ENCODE measurements around the gene NOSIP. TPM values are rescaled to one million over a fixed set of nuclear protein-coding genes. Genes with fewer than 3 reads are reported as not detected.

The NOSIP gene
- total RNA-seq, 6 donors from 2014 or later, result 30.3 to 72.3 (median 57.9) TPM

DNA sequence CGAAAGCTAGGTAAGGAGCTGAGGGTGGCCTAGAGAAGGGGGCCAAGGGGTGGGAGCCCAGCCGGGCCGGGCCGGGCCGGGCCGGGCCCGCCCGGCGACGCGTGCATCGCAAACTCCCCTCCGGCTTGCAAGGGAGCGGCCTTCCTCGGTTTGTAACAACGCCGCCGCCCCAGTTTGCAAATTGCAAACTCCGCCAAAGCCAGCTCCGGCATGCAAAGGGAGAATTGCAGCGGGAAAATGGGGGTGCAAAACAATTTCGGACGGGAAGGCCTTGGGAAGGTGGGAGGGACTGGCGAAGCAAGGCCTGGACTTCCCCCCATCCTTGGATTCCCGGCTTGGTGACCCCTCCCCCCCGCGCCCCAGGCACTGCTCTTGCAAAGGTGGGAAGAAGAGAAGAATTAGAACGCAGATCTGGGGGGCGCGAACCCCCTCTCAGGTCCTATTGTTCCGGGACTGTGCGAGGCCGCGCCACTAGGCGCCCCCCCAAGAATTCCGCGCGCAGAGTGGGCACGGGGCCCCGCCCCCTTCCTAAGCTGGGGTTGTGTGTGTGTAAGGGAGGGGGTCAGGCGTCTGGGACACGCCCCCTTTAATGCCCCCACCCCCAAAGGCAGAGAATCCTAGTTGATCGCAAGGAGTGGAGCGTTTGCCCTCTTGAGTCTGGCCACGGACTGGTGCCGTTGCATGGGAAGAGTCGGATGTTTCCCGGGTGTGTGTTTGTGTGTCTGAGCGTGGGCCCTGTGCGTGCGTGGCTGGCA, 11.6 kb upstream of the NOSIP start:
- Histone ChIP-seq H3K4me3 (peak overlapping the region; percentile 80 to 99 (median 90)), H3K4me1 (peaks cover 16 to 32% (median 26%) of the 10 kb centered on the region in 4 donors), H3K36me3 (peaks cover 14 to 32% (median 31%) of the 10 kb centered on the region in 4 donors), H3K27ac (peak overlapping the region; percentile 91 to 96 (median 93)), H3K27me3 (no peaks in the 10 kb centered on the region), H3K9me3 (no peaks in the 10 kb centered on the region)
- TF ChIP-seq POLR2A (IDR thresholded peaks at IDR 0.05) (no peak), EP300 (IDR thresholded peaks at IDR 0.05) (no peak), CTCF (IDR thresholded peaks at IDR 0.05) (no peak), POLR2AphosphoS5 (IDR thresholded peaks at IDR 0.05) (no peak)
- WGBS, 2 donors, result 1 to 4% methylated on average over 16 to 38 of the region's 51 CpGs
- ATAC-seq (ENCODE audit: low FRiP score in 2 of 2) (no peak), DNase-seq (peak; percentile 38 to 89)

- DNase-seq (peak; percentile 50 to 93), ATAC-seq (ENCODE audit: low FRiP score in 2 of 2) (peak; percentile 79 to 85)
- Histone ChIP-seq H3K36me3 (peaks cover 13 to 25% (median 23%) of the 10 kb centered on the region in 4 donors), H3K4me3 (peak within 1 kb of the TSS; percentile 80 to 99 (median 90)), H3K4me1 (peaks cover 16 to 32% (median 26%) of the 10 kb centered on the region in 4 donors), H3K9me3 (no peaks in the 10 kb centered on the region), H3K27me3 (no peaks in the 10 kb centered on the region), H3K27ac (peak within 1 kb of the TSS; percentile 91 to 96 (median 93))
- TF ChIP-seq POLR2AphosphoS5 (IDR thresholded peaks at IDR 0.05) (peak in 1 of 2 donors; percentile 13), POLR2A (IDR thresholded peaks at IDR 0.05) (no peak), CTCF (IDR thresholded peaks at IDR 0.05) (no peak), EP300 (IDR thresholded peaks at IDR 0.05) (no peak)
- 0% methylated on average over 12 to 18 of the region's 66 CpGs for WGBS, 2 donors
Observed at GRCh38 chr19:49590971-49591730, 10.8 kb upstream of the NOSIP start, which contains the start of gene PRR12. TSS of gene PRR12 (plus strand) at chr19:49591182. CDS start at chr19:49591655, 473 bp downstream.

- H3K4me3 ChIP-seq, result peak overlapping the region; percentile 80 to 99 (median 90)
- H3K27me3 ChIP-seq, result no peaks in the 10 kb centered on the region
- 0% methylated on average over 40 to 41 of the region's 58 CpGs for WGBS, 2 donors
- peak; percentile 93 to 96 for ATAC-seq (ENCODE audit: low FRiP score in 2 of 2)
- H3K27ac ChIP-seq, result peak overlapping the region; percentile 91 to 96 (median 93)
- peak; percentile 49 to 85 for TF ChIP-seq POLR2AphosphoS5 (IDR thresholded peaks at IDR 0.05)
- no peak for TF ChIP-seq EP300 (IDR thresholded peaks at IDR 0.05)
- peak in 3 of 6 experiments; percentile 7 to 49 (median 14) for TF ChIP-seq CTCF (IDR thresholded peaks at IDR 0.05)
- TF ChIP-seq POLR2A (IDR thresholded peaks at IDR 0.05), result peak in 3 of 4 donors; percentile 50 to 78 (median 69)
- H3K4me1 ChIP-seq, result peaks cover 16 to 32% (median 26%) of the 10 kb centered on the region in 4 donors
- H3K36me3 ChIP-seq, result peaks cover 9 to 16% (median 15%) of the 10 kb centered on the region in 4 donors
- DNase-seq, result peak; percentile 99
- H3K9me3 ChIP-seq, result no peaks in the 10 kb centered on the region
Observed at GRCh38 chr19:49590071-49590970, 10.0 kb upstream of the NOSIP start.

DNA sequence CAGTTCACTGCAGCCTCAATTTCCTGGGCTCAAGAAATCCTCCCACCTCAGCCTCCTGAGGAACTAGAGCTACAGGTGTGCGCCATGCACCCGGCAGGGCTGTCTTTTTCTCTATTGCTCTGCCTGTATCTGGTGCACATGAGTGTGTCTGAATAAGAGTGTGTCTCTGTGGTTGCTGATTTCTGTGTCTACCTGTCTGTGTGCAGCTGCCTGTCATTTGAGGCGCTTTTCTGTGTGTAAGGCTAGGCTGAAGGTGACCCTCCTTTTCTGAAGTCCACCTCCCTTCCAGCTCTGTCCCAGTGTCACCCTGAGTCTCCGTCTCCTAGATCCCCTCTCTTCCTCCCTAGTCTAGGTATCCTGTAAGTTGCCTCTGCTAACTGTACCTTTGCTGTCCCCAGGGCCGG, 9.1 kb upstream of the NOSIP start:
- H3K9me3 ChIP-seq, result no peaks in the 10 kb centered on the region
- 57 to 71% methylated on average over 4 to 5 of the region's 5 CpGs for WGBS, 2 donors
- H3K36me3 ChIP-seq, result peaks cover 2 to 8% (median 7%) of the 10 kb centered on the region in 4 donors
- no peaks in the 10 kb centered on the region for H3K27me3 ChIP-seq
- peak overlapping the region in 3 of 4 donors; percentile 87 to 99 (median 94) for H3K4me3 ChIP-seq
- DNase-seq (no peak), ATAC-seq (ENCODE audit: low FRiP score in 2 of 2) (no peak)
- H3K27ac ChIP-seq, result peak overlapping the region; percentile 91 to 96 (median 93)
- TF ChIP-seq EP300 (IDR thresholded peaks at IDR 0.05) (no peak), POLR2A (IDR thresholded peaks at IDR 0.05) (no peak), POLR2AphosphoS5 (IDR thresholded peaks at IDR 0.05) (no peak), CTCF (IDR thresholded peaks at IDR 0.05) (no peak)
- H3K4me1 ChIP-seq, result peaks cover 16 to 32% (median 26%) of the 10 kb centered on the region in 4 donors

Data from upper lobe of left lung (tissue), 6 donors.